Ascending aorta (tissue), 2 donors: ENCODE results near the gene SART3. TPM values are rescaled to one million over a fixed set of nuclear protein-coding genes. Genes with fewer than 3 reads are reported as not detected.

Experiments
- DNase-seq, 2 donors: peaks; one replicate each; pipeline ENCODE4 v3.0.0-alpha.2; 2019; ENCODE audit warnings: low spot score in 2 of 2
- H3K27ac ChIP-seq, 2 donors: fragments of 200-600 bp; sonication (generic); one replicate each; pipeline ENCODE4 v1.5.1; 2016 to 2017; ENCODE audit warnings: mild to moderate bottlenecking in 1 of 2
- H3K27me3 ChIP-seq: fragments of 200-600 bp; sonication (generic); one replicate; pipeline ENCODE4 v1.5.1; 2017
- H3K36me3 ChIP-seq, 2 donors: fragments of 200-600 bp; sonication (generic); one replicate each; pipeline ENCODE4 v1.5.1; 2016
- H3K4me1 ChIP-seq, 2 donors: fragments of 200-600 bp; sonication (generic); one replicate each; pipeline ENCODE4 v1.5.1; 2016 to 2017; ENCODE audit warnings: mild to moderate bottlenecking in 1 of 2
- H3K4me3 ChIP-seq, 2 donors: fragments of 200-600 bp; sonication (generic); one replicate each; pipeline ENCODE4 v1.5.1; 2016 to 2017; ENCODE audit warnings: mild to moderate bottlenecking in 1 of 2
- H3K9me3 ChIP-seq, 2 donors: fragments of 200-600 bp; sonication (generic); one replicate each; pipeline ENCODE4 v1.5.1; 2016
- intact Hi-C: fragments of 100-400 bp; cut with DNase I; formaldehyde crosslinking; loops from one replicate; pipeline ENCODE4 v1.15.1; 2023
- total RNA-seq: library from RNA; depleted of rRNA; stranded (reverse); fragments of >200 nt; gene quantifications from one replicate; pipeline ENCODE4 v1.1.0, GENCODE V29; 2016
- TF ChIP-seq, protein P1 (sequence below), 3 experiments: fragments of 200-600 bp in 2 of 3; fragments of 450-650 bp in 1 of 3; sonication (generic) in 2 of 3; IDR thresholded peaks; one replicate each; pipeline ENCODE4 v1.5.1; 2016 to 2019; ENCODE audit warnings: antibody characterized with exemption in 3 of 3, mild to moderate bottlenecking in 1 of 3, moderate library complexity in 1 of 3

The SART3 gene
- total RNA-seq, 1 donor from 2014 or later: 22.9 TPM

DNA sequence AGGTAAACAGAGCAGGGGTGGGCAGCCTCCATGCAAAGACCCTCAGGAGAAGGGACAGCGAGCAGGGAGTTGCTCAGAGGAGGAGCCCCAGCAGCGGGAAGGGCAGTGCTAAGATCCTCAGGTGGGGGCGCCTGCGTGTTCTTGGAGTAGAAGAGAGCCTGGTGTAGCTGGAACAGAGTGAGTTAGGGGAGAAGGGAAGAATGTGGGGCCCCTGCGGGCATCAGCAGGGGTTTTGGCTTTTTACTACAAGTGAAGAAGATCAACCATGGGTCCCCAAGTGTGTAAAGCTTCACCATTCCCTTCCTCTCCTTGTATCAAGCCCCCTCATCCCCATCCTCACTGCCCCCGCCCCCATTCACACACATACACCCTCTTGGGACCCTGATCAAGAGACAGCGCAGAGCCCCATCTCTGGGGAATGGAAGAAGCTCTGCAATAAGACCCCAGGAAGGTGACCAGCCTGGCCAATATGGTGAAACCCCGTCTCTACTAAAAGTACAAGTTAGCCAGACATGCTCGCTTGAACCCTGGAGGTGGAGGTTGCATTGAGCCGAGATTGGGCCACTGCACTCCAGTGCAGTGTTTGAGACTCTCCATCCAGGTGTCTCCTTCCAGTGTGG lies 47.1 kb upstream of the SART3 start:
- Histone ChIP-seq H3K36me3 (no peaks in the 10 kb centered on the region), H3K4me3 (no peak overlapping the region), H3K27ac (no peak overlapping the region), H3K27me3 (no peaks in the 10 kb centered on the region), H3K9me3 (no peaks in the 10 kb centered on the region), H3K4me1 (peaks cover 0 to 2% of the 10 kb centered on the region in 2 donors)
- no peak for DNase-seq
- TF ChIP-seq, protein P1, sequence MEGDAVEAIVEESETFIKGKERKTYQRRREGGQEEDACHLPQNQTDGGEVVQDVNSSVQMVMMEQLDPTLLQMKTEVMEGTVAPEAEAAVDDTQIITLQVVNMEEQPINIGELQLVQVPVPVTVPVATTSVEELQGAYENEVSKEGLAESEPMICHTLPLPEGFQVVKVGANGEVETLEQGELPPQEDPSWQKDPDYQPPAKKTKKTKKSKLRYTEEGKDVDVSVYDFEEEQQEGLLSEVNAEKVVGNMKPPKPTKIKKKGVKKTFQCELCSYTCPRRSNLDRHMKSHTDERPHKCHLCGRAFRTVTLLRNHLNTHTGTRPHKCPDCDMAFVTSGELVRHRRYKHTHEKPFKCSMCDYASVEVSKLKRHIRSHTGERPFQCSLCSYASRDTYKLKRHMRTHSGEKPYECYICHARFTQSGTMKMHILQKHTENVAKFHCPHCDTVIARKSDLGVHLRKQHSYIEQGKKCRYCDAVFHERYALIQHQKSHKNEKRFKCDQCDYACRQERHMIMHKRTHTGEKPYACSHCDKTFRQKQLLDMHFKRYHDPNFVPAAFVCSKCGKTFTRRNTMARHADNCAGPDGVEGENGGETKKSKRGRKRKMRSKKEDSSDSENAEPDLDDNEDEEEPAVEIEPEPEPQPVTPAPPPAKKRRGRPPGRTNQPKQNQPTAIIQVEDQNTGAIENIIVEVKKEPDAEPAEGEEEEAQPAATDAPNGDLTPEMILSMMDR (IDR thresholded peaks at IDR 0.05): no peak
- intact Hi-C loops: no loop called here

DNA sequence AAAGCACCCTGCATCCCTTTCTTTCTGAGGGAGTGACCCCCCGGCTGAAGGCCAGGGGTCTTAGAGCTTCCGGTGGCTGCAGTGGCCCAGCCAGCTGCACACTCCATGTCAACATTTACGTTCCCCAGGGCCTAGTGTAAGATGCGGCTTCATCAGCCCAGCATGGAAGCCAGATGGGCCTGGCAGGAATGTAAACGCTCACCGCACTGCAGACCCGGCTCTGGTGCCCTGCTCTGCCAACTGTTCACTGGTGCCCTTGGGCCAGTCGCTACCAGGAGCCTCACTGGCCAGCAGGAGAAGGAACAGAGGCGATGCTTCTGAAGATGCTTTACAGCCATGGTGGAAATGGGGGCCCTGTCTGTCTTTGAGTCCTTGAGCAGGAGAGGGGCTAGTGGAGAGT lies 45.5 kb upstream of the SART3 start:
- TF ChIP-seq, protein P1 (IDR thresholded peaks at IDR 0.05): no peak
- no peaks in the 10 kb centered on the region for H3K9me3 ChIP-seq
- no peak for DNase-seq
- no peak overlapping the region for H3K4me3 ChIP-seq
- H3K36me3 ChIP-seq: no peaks in the 10 kb centered on the region
- H3K27ac ChIP-seq: no peak overlapping the region
- H3K27me3 ChIP-seq: no peaks in the 10 kb centered on the region
- H3K4me1 ChIP-seq: peaks cover 0 to 2% of the 10 kb centered on the region in 2 donors
- intact Hi-C loops: no loop called here

DNA sequence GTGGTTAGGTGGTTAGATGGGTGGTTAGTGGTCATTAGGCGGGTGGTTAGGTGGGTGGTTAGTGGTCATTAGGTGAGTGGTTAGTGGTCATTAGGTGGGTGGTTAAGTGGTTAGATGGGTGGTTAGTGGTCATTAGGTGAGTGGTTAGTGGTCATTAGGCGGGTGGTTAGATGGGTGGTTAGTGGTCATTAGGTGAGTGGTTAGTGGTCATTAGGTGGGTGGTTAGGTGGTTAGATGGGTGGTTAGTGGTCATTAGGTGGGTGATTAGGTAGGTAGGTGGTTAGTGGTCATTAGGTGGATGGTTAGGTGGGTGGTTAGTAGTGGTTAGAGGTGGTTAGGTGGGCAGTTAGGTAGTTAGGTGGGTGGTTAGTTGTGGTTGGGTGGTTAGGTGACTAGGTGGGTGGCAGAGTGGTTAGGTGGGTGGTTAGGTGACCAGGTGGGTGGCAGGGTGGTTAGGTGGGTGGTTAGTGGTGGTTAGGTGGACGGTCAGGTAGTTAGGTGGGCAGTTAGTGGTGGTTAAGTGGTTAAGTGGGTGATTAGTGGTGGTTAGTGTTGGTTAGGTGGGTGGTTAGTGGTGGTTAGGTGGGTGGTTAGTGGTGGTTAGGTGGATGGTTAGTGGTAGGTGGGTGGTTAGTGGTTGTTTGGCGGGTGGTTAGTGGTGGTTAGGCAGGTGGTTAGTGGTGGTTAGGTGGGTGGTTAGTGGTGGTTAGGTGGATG lies 44.9 kb upstream of the SART3 start:
- Histone ChIP-seq H3K9me3 (no peaks in the 10 kb centered on the region), H3K27me3 (no peaks in the 10 kb centered on the region), H3K4me3 (no peak overlapping the region), H3K36me3 (no peaks in the 10 kb centered on the region), H3K4me1 (peaks cover 0 to 2% of the 10 kb centered on the region in 2 donors), H3K27ac (no peak overlapping the region)
- TF ChIP-seq, protein P1 (IDR thresholded peaks at IDR 0.05): no peak
- intact Hi-C loops: no loop called here
- no peak for DNase-seq

DNA sequence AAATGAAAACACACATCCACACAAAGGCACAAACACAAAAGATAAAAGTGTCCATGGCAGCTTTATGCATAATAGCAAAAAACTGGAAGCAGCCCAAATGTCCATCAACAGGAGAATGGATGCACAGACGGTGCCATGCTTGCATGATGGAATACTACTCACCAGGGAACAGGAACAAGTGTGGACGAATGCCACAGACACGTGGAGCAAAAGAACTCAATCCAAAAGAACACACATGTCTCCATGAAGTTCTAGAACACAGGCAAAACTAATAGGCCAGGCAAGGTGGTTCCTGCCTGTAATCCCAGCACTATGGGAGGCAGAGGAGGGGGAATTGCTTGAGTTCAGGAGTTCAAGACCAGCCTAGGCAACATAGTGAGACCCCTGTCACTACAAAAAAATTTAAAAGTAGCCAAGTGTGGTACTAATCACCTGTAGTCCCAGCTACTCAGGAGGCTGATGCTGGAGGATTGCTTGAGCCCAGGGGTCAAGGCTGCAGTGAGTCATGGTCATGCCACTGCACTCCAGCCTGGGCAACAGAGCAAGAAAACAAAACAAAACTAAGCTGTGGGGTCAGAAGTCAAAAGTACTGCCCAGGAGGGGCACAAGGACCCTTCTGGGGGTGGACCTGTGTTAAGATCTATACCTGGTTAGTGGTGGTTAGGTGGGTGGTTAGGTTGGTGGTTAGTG lies 44.2 kb upstream of the SART3 start:
- no peaks in the 10 kb centered on the region for H3K9me3 ChIP-seq
- no peak for DNase-seq
- no peak overlapping the region for H3K4me3 ChIP-seq
- TF ChIP-seq, protein P1 (IDR thresholded peaks at IDR 0.05): no peak
- H3K27ac ChIP-seq: no peak overlapping the region
- H3K27me3 ChIP-seq: no peaks in the 10 kb centered on the region
- no peaks in the 10 kb centered on the region for H3K36me3 ChIP-seq
- H3K4me1 ChIP-seq: peaks cover 0 to 2% of the 10 kb centered on the region in 2 donors
- intact Hi-C loops: no loop called here

DNA sequence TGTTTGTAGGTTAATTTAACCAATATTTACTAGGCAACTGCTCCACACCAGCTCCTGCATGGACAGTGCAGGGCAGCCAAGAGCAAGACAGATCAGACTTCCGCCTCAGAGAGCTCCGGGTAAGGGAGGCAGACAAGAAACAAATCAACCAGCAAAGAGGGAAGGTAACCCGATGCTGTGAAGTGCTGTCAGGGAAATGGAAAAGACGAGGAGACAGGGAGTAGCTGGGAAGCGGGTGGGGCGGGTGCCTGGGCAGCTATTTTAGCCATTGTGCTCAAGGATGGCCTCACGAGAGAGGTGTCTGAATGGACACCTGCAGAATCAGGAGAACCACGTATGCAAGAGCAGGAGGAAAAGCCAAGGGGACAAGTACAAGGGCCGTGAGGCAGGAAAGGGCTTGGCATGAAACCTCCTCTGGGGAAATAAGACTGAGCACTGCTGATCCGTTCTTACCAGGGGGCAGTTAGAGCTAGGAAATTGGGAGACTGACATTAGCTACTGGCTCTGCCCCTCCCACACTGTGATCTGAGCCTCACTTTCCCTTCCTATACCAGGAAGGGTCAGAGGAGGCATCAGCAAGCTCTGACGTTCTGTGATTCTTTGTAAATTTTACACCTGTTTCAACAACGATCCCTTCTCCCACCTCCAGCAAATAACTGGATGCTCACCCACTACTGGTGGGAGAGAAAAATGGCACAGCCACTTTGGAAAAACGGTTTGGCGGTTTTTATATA lies 43.4 kb upstream of the SART3 start:
- Histone ChIP-seq H3K27ac (no peak overlapping the region), H3K4me3 (no peak overlapping the region), H3K27me3 (no peaks in the 10 kb centered on the region), H3K36me3 (no peaks in the 10 kb centered on the region), H3K4me1 (peaks cover 0 to under 1% of the 10 kb centered on the region in 2 donors), H3K9me3 (no peaks in the 10 kb centered on the region)
- TF ChIP-seq, protein P1 (IDR thresholded peaks at IDR 0.05): no peak
- intact Hi-C loops: no loop called here
- no peak for DNase-seq
